SKM-1 (cell line): ENCODE measurements around the gene F12.
A peak's percentile ranks its signal among the peaks of the same experiment; 100 is the strongest.
"Not testable (repeated sequence)": the region's sequence is repeated elsewhere in the genome, so short reads cannot be mapped to it uniquely, and the experiment has no call there.

Experiments used
- DNase-seq: peaks from one replicate; lab custom pipeline; 2025; ENCODE audit not compliant: unreplicated experiment; lab: John Stamatoyannopoulos, UW

F12 gene

DNA sequence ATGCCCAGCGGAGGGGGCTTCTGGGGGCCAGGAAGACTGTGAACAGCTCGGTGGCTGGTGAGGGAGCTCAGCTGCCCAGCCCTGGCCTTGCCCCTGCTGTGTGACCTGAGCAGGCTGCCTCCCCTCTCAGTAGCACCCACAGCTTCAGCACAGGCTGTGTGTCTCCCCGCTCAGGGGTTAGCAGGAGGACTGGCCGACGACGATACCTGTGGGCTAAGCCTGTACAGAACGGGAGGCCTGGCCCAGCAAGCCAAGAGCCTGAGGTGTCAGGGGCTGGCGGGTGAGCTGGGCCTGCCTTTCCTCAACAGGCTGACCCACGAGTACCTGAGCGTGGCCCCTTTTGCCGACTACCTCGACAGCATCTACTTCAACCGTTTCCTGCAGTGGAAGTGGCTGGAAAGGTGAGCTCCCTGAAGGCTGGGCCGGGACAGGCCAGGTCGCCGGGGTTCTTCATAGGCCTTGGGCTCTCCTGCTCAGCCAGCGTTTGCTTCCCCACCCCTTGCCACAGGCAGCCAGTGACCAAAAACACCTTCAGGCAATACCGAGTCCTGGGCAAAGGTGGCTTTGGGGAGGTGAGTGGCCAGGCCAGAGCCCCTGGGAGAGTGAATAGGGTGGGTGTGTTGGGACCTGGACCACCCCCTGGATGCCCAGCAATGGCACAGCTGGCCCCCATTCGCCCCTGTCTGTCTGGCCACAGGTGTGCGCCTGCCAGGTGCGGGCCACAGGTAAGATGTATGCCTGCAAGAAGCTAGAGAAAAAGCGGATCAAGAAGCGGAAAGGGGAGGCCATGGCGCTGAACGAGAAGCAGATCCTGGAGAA is 23.7 kb upstream of the F12 start:
- DNase-seq, result no peak

DNA sequence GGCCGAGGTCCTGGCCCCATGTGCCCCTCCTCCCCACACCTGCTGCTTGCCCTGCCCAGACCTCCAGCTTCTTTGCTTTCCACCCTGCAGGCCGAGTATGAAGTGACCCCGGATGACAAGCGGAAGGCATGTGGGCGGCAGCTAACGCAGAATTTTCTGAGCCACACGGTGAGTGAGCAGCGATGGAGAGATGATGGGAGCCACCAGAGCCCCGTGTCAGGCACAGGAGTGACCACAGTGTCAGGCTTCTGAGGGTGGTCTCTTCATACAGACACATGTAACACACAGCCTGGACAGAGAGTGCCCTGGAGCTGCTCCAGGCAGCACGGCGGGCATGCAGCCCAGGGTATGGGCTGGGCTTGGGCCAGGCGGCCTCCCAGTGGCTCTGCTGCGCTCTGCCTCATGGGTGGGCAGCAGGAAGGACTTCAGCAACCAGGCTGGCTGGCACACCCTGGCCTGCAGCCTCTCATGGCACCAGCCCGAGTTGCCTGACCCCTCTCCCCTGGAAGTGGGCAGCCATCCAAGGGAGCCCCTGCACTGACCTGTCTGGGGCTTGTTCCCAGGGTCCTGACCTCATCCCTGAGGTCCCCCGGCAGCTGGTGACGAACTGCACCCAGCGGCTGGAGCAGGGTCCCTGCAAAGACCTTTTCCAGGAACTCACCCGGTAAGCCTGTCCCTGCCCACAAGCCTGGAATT is 22.9 kb upstream of the F12 start:
- no peak for DNase-seq

DNA sequence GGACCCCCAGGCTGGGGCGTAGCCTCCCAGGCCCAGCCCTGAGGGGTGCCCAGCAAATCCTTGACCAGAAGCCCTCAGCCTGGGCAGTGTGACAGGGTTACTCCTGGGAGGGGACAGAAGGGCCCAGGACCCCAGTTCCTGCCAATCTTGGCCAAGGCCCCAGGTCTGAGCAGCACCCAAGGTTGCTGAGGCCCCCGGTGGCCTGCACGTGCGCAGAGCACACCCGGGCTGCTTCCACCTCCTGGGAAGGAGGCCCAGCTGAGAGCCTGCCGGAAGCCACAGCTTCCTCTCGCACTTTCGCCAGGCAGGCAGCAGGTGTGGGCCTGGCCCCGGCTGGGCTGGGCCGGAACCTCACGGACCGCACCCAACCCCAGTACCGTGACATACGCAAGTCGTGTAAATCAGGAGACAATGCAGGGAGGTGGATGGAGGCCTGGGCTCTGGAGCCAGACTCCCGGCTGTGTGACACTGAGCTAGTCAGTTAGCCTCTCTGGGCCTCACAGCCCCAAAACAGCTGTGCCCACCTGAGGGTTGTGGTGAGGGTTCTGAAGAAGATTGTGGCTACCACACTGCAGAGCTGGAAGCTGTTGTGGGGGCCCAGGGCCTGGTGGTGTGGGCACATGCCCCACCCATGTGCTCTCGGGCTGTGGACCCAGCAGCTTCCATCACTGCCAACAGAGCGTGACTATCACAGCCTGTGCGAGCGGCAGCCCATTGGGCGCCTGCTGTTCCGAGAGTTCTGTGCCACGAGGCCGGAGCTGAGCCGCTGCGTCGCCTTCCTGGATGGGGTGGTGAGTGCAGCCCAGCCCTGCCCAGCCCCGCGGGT is 22.2 kb upstream of the F12 start:
- DNase-seq, result no peak

DNA sequence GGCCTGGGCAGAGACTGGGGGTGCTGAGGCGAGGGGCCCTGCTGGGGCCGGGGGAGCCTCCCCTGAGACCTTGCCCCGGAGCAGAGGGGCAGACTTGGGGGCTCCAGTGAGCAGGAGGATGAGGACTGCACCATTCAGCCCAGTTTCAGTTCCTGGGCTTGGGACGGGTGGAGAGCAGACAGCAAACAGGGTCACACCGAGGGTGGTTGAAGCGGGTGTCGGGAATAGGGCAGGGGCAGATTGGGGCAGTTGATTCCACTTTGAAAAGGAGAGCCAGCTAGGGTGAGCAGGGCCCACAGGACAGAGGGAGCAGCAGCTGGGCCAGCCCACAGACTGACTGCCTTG is 21.6 kb upstream of the F12 start:
- DNase-seq, result no peak

DNA sequence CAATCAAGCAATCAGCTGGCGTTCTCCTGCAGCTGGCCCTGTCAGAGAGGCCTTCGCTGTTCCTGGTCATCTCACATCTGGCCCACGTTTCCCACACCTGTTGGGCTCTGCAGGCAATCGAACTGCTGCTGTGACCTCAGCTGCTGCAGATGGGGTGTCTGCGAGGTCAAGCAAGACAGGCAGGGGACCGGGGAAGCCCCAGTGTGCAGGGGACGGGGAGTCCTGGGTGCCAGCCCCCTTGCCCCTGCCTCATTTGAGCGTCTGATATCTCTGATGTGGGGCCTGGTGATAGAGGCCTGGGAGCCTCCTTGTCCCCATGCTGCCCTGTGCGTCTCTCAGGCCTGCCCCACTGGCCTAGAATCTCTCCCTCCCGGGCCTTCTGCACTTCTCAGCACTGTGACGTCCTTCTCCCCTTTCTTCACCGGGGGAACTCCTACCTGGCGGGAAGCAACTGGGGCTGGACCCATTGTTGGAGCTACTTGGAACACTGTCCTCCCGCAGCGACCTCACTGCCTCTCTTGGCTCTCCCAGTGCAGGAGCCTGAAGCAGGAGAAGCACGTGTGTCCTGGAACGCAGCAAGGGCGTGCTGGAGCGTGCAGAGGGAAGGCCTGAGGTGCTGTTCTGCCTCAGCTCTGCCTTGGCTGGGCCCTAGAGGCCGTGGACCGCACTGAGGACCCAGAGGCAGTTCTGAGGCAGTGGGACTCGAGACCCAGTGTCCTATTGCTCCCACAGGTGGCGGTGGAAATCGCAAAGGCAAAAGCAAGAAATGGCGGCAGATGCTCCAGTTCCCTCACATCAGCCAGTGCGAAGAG is 21.0 kb upstream of the F12 start:
- DNase-seq, result no peak

DNA sequence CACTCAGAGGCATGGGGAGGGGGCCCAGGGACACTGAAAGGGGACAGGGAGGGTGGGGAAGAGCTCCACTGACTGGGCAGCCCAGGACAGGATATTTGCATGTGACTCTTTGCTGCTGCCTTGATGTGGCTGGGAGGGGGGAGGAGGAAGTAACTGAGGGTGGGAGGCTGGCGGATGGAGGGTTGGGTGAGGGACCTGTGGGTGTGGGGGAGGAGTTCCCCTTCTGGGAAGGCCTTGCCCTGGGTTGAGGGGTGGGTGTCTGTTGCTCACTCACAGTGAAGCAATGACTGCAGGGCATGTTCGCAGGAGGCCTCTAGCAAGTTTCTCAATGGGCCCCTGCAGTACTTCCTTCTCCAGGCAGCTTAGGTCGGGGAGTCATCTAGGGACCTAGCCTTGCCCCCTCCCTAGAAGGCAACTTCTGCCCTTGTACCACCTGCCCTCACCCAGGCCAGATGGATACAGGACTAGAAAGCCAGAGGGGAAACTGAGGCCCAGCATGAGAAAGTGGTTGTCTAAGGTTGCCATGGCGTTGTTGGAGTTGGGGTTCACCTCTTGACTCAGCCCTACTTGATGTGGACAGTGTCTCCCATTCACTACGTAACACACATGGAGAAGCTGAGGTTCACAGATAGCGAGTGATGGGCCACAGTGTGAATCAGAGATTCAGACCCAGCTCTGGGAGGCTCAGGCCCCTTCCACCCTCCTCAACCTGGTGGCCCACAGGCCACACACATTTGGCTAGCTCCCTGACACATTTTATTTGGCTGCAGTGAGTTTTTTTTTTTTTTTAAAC is 20.1 kb upstream of the F12 start:
- DNase-seq, result peak; percentile 98

DNA sequence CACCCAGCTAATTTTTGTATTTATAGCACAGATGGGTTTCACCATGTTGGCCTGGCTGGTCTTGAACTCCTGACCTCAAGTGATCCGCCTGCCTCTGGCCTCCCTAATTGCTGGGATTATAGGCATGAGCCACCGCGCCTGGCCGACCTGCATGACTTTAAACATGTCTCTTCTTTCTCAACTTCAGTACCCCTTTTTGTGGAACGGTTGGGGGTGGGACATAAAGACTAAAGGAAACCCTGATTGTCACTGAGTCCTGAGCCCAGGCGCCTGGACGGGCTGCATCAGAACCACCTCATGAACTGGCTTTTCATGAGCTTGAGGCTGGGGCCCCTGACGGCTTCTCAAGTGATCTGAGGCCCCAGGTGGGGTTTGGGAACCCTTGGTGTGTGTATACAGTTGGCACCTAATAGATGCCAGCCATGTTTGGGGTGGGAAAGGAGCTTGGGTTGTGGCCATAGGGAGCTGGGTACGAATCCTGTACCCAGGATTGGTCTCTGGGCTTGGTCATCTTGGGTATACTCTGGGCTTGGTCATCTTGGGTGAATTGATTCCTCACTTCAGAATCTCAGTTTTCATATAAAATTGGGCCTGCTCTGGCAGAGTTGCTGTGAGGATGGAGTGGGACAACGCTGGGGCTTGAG is 19.3 kb upstream of the F12 start:
- DNase-seq, result no peak

DNA sequence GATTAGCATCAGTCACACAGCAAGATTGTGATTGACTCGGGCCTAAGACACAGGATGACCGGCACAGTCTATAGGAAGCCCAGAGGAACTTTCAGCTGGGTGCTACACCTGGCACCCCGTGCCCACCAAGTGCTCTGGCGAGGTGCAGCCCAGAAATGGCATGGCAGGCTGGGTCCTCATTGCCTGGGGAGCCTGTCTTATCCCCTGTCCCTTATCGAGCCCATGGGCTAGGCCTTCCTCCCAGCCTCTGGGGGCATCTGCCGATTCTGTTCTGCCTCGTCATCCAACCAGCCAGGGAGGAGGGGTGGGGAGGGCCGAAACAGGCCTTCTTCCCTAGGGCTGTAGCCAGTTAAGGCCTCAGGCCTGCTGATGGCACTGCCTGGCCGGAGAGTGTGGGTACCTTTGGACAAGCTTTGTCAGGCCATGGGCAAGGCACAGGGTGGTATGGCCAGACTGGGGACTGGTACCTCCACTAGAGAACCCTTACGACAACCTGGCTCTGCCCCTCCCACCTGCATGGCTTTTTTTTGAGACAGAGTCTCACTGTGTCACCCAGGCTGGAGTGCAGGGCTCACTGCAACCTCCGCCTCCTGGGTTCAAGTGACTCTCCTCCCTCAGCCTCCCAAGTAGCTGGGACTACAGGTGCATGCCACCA is 18.7 kb upstream of the F12 start:
- no peak for DNase-seq

DNA sequence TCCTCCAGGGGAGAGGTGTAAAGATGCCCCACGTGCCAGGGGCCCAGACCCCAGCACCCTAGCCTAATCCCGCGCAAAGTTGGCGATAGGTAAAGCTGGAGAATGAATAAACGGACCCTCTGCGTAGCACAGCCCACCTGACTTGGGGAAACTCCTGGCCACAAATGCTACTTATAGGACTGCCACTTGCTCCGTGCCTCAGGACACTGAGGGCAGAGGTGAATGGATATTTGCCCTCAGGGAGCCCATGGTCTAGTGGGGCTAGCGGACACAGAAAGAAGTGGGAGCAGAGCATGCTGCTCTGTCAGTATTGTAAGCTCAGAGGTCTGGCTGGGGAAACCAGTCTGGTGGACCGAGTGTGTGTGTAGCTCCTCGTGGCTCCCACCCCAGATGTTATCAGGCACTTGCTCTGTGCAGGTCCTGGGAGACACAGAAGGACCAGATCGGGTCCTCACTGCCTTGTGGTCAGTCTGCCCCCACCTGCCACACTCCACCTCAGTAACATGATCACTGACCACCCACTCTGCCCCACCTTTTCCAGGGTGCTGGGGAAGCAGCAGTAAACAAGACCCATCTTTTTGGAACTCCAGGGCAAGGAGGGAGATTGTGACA is 18.0 kb upstream of the F12 start:
- no peak for DNase-seq

DNA sequence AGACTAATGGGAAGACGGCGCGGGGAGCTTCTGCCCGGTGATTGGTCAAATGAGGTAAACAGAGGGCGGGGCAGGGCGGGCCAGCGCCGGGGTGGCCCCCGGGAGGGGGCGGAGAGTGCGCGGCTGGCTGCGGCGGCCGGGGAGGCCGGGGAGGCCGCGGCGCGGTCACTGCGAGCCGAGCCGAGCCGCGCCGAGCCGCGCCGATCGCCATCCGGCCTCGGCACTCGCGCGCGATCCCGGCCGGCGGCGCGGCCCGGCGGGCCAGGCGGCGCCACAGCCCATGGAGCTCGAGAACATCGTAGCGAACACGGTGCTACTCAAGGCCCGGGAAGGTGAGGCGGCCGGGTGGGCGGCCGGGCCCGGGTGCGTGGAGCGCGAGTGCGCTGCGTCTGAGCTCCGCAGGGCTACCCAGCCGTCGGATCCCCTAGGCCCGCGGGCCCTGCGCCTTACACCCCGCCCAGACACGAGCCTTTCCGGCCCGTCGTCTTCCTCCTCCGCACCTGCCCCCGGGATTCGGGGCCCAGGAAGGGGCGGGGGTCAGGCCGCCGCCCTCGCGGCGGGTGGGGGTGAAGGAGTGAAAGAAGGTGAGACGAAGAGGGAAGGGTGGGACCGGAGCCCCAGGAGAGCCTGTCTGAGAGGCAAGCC is 17.3 kb upstream of the F12 start, which contains the start of gene GRK6:
TSS of gene GRK6 (plus strand) at position 111 of the 645 bp plus-strand sequence. CDS start at position 281, 170 bp downstream.
- DNase-seq, result no peak

DNA sequence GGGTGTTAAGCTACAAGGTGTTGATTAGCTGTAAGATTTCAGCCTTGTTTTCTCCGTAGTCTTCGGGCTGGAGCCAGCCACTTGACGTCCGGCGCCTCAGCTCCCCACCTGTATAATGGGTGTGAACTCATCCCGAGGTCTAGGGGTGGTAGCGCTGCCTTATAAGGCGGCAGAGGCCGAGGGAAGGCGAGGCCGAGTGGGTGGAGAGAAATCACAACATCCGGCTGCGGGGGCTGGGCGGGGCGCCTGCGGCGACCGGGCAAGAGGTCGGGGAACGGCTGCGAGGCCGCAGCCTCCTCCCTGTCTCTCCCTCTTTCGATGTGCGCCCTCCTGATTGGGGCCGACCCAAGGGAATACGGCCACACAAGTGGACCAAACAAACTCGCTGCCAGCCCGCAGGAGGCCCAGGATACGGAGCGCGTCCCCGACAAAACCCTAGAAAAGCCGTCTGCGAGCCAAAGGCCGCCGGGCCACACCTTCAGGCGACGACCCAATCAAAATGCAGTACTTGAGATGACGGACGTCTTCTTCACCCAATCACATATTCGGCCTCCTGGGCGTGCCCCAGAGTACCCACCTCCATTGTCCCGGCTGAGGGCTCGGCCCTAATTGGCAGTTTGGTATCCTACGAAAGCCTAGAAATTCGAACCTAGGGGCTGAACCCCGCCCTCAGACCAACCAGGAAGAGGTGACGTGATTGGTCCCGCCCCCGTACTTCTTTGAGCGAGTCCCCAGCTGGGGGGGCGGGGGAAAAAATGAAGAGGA is 16.6 kb upstream of the F12 start:
- DNase-seq, result peak; percentile 99

DNA sequence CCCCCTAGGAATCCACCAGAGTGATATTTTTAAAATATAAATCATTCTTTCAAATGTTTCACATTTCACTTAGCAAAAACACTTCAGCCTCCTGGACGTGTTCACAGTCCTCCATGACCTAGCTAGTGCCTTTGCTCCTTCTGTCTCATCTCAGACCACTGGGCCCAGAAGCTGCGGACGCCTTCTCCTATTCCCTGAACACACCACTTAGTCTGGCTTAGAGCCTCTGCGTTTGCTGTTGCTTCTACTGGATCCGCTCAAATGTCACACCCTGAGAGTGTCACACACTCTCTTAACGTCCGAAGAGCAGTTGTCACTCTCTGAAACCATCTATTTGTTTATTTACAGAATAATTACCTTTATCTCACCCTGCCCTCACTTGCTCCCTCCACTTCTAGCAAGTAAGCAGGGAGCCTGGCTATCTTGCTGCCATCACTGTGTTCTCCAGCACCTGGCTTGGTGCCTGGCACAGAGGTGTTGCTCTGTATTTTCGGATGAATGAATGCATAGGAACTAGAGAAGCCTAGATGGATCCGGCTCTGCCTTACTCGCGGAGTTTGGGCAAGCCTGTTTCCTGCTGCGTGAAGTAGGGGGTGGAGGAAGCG is 15.9 kb upstream of the F12 start:
- no peak for DNase-seq

DNA sequence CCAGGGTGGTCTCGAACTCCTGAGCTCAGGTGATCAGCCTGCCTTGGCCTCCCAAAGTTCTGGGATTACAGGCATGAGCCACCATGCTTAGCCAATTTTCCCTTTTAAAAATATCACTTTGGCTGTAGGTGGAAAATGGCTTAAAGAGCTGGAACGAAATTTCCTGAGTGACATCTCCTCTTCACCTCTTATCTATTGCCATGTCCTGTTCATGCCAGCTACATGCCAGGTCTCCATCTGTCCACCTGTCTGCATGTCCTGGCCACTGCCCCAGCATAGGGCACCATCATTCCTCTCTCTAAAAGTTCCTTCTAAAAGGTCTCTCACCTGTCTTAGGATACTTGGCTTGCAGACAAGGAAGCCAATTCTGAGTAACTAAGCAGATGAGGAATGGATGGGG is 14.3 kb upstream of the F12 start:
- DNase-seq, result no peak

DNA sequence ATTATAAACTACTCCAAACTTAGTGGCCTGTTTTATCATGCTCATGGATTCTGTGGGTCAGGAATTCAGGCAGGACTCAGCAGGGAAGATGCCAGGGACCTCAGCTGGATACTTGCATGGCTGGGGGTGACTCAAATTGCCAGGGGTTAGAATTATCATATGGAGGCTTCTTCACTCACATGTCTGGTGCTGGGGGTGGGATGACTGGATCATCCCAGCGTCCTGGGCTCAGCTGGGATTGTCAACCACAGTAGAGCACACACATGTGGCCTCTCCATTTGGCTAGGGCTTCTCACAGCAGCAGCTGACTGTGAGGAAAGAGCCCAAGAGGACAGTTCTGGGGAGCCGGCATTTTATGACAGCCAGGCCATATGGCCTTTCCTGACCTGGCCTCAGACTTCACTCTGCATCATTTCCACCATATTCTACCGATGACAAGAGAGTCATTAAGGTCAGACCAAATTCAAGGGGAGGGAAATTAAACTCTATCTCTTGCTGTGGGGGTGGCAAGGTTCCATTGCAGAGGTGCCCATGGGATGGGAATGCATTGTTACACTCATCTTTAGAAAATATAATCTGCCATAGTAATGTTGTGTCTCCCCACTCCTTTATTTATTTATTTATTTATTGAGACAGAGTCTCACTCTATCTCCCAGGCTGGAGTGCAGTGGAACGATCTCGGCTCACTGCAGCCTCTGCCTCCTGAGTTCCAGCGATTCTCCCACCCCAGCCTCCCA is 11.9 kb upstream of the F12 start:
- DNase-seq, result no peak

DNA sequence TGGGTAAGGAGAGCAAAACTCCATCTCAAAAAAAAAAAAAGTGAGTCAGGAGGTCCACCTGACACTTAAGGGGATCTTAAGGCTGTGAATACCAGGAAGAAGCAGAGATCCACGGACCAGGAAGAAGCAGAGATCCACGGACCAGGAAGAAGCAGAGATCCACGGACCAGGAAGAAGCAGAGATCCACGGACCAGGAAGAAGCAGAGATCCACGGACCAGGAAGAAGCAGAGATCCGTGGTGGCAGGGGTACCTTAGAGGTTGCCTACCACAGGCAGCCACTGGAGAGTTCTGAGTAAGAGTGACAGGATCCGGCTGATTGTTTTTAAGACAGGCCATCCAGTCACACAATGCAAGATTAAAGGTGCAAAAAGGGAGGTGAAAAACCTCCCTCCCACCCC is 11.1 kb upstream of the F12 start:
- DNase-seq, result not testable (repeated sequence)

DNA sequence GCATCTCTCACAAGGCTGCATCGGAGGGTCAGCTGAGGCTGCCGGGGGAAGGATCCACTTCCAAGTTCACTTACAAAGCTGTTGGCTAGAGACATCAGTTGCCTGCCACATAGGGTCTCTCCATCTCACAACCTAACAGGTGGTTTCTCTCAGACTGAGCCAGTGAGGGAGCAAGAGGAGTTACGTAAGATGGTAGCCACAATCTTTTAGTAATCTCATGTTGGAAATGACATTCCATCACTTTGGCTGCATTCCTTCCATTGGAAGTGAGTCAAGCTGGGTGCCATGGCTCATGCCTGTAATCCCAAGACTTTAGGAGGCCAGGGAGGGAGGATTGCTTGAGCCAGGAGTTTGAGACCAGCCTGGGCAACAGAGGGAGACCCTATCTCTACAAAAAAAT is 9.7 kb upstream of the F12 start:
- no peak for DNase-seq
